T1000 (cell line): ENCODE measurements around the gene FLT1.

Experiments
- DNase-seq: peaks from one replicate; lab custom pipeline; 2025; ENCODE audit warnings: mixed read lengths; lab: John Stamatoyannopoulos, UW

The FLT1 gene

DNA sequence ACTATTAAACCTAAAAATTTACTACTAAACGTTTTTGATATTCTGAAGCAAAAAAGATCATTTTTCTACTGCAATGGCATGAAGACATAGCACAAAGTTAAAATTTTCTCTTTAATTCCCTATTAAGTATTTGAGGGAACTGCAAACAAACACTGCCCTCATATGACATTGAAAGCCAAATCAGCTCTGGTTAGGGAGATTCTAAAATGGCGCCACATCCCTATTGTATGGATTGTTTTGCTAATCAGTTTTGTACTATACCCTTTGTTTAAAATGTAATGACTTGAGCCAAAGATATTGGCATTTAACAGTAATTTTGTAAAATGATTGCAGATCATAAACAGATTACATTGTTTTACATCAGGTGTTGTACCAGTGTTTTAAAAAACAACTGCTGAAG, 65.8 kb downstream of the FLT1 start:
- DNase-seq, result no peak

DNA sequence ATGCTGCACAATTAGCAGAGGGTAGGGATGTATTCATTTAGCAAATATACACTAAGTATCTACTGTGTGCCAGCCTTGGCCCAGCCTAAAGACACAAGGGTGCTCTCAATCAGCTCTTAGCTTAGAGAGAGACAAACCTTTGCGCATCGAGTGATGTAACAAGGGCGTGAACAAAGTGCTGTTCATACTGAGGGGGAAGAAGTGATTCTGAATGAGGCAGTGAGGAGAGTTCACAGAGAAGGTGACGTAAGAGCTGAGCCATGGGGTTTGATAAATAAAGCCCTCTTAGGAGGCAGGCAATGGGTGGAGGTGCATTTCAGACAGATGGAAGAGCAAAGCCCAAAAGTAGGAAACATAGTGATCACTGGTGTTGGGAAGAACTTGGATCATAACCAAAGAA, 68.5 kb downstream of the FLT1 start:
- DNase-seq, result no peak

DNA sequence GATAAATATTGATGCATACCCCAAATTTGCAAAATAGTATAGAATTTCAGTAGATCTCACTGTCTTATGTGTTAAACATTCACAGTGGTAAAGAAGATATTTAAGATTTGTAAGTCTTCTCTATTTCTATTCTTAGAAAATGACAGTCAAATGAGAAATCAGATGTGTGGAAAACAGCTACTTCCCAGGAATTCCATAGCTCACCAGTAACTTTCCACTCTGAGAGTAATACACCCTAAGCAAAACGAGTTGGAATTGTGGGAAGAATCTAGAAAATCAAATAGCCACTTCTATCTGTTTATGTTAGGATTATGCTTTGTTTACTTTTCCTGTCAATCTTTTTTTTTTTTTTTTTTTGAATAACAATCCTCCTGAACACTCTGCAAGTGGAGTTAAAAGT, 69.1 kb downstream of the FLT1 start:
- no peak for DNase-seq

DNA sequence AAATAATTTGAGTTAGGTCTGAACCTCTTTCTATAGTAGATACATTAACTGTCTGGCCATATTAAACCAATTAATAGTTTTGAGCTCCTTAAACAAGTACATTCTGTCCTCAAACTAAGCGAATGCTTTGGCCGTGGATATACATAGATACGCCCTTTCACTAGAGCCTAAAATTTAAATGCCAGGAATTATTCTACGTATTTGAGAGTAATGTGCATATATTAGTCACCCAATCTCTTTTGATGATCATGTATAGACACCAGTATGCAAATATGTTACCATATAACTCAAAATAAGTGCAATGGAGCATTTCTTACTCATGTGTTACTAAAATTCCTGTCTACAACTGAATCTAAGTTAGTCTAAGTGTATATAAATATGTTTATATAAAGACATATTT, 70.4 kb downstream of the FLT1 start:
- DNase-seq, result no peak

DNA sequence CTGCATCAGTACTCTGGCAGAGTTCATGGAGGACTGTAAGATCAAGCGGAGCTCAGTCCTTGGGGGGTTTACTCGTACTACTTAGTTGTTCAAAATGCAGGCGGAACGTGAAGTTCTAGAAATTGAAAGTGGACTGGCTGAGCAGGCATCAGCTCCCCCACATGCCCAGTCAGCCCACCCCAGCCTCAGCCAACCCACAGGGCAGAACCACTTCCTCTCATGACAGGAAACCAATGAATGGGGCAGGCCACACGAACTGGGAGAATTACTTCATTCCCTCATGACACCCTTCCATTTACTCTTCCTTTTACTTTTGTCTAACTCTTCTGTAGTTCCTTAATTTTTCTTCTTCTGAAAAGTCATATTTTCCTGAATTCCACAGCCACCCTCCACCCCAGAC, 71.9 kb downstream of the FLT1 start:
- no peak for DNase-seq

DNA sequence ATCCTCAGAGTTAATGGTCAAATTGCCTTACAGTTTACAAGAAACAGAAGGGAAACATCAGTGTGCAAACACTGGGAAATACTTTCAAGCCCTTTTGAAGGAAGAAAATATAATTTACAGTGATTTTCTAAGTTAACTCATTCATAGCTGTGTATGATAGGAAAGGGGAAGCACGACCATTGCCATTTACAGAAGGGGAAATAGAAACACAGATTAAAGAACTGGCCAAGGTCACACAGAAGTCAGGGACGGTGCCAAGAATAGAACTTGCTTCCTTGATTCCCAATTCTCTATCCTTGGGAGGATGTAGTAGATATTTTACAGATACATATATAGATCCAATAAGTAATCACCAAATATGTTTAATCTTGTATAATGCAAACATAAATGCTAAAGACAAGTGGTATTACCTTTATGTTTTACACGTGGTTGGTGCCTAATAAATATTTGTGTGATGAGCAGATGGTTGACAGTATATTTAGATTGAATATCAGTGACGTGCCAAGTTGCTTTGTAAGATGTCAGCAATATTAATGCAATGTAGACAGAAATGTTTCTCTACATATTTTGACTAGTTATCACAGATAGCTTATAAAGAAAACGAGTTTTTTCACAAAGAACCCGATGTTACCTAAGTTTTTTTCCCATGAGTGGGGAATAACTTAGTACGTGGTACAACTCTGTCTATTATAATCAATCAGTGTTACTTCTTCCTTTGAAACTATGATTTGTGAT, 73.1 kb downstream of the FLT1 start:
- no peak for DNase-seq

DNA sequence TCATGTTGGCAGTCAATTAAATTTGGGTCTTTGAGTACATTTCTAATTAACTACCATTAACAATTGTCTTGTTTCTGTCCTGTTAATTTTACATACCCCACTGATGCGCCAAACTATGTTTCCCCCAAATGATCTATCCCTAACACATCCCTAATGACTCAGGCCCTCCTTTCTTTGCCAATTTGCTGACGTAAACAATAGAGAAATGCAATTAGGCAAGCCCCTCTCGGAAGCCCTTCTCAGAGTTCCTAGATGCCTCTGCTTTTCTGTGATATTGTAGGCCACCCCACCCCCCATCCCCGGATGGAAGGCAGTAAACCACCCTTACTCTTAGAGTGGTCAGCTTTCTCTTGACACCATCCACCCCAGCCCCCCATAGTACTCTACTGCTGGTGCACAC, 74.2 kb downstream of the FLT1 start:
- no peak for DNase-seq

DNA sequence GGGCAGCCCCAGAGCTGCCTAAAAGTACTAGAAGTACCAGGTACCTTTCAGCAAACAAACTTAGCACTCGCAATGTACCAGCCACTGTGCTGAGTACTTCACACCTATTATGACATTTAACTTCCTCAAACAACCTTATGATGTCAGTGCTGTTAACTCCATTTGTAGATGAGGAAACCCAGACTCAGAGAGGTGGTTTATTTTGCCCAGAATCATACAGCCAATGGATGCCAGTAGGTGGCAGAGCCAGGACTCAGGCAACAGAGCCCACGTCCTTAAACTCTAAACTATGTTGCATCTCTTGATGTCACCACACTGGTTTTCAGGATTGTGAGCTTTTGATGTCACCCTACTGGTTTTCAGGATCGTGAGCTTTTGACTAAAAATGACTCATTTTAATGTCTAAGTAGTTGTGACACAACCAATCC, 78.9 kb downstream of the FLT1 start:
- DNase-seq, result no peak

DNA sequence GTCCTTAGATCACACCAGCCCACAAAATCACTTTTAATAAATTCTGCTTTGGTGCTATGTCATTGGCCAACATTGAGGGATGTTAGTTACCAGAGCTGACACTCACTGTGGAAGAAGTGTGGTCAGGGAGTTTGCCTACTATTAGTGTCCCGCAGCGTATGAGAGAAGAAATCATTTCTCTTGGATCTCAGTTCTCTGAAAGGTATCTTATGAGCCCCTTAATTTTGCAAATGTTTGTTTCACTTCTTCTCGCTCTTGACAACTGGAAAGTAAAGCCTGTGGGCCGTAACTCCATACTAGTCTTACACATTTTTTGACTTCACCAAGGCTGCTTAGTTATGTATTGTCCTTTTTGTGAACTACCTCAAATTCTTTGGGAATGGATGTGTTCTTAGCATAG, 80.9 kb downstream of the FLT1 start:
- no peak for DNase-seq

DNA sequence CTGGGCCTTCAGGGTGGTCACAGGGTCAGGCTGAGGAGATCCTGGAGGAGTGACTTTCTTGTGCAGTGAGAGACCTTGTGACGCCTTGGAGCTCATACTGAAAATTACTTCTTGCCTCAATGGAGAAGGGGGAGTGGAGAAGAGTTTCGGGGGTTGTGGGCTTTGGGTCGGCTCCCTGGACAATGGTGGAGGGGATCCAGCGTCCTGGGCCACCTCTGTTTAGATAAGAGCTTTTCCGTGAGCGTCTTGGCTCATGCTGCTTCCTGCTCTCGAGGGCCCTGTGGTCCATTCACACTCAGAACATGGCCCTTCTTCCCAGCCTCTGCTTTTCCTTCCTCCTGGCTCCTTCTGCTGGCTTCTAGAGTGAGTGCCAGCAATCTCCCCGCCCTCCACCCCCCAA, 81.9 kb downstream of the FLT1 start:
- no peak for DNase-seq

DNA sequence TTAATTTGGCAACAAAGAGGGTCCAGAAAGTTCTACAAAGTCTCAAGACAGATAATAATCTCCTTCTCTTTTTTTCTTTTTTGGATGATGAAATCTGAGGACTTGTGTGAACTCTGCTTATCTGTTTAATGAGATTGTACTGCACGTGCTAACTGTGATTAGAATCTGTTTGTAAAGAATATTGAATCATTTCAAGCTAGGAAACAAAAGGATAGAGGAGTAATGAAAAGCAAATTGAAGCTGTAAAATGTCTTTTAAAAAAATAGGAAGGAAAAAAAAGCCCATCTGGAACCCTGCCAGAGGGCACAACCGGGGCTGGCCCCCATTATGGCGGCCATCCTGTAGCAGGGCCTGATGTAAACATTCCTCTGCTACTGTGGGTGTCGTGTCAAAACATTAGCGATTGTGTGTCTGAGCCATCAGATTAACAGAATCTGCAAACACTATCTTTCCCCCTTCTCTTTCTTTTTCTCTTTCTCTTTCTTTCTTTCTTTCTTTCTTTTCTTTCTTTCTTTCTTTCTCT, 83.0 kb downstream of the FLT1 start:
- no peak for DNase-seq

DNA sequence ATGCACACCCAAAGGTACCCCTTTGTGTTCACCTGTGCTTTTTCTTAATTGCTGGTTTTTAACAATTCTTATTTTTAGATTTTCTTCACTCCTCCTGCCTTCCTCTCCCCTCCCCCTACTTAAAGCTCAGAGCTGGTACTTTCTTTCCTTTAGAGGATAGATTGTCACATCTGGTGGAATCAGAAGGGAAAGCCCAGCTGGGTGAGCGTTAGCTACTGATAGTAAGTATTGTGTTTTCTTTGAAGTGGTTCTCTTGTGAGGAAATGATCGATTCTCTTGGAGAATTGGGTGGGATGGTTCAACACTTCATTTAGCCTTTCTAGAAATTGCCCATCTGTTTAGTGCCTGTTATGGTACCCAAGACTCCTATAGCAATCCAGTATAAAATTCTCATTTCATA, 84.8 kb downstream of the FLT1 start:
- DNase-seq, result no peak

DNA sequence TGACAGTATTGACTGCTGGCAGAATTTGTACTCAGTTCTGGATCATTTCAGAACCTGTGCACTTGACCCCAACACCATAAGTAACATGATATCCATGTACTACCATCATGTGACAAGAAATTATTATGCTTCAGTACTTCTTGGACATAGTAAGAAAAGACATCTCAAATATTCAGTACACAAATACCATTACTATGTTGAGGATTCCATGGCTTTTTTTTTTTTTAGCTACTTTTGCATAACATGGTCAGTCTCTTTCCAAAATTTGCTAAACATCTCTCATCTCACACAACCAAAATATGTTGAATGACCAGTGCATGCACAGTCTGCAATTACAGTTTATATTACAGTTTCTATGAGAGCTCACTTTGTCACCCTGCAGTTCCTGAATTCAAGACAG, 85.3 kb downstream of the FLT1 start:
- no peak for DNase-seq

DNA sequence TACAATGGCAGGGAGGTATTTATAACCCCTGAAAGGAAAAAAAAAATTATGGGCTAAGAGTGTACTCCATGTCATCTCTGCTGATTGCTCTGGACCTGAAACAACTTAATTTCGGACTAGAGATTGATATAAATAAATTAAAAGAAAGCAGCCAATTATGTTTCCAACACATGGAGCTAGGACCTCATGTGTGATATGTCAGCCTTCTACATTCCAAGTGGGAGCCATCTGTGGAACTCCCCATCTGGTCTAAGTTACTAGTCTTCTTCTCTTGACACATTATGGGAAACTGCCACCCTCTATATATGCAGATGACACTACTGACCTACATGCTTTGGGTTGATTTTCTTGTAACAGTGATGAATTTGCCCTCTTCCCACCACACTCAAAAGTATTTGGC, 86.1 kb downstream of the FLT1 start:
- no peak for DNase-seq

DNA sequence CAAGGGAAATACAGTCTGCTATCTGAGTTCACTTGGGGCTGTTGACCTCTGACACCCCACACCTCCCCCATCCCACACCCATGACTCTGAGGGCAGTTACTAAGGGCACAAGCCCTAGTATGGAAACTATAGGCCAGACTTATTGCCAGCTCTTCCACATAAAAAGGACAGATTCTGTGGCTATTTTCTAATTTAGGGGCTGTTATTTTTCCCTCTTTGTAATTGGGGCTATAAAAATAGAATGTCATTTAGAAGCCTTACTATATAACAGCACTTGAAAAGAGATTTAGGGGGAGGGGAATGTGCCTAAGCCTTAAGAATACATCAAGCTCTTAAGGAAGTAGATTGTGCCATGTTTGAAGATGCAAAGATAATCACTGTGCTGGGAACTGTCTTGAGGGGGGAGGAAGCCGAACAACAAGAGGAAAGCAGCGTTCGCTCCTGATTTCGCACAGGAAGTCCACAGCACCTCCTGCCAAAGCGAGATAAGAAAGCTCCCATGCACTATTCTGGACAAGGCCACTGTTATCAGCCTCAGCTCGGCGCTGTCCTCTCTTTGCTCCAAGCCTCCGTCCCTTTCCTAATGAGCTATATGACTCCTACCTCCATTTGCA, 86.6 kb downstream of the FLT1 start:
- DNase-seq, result no peak

DNA sequence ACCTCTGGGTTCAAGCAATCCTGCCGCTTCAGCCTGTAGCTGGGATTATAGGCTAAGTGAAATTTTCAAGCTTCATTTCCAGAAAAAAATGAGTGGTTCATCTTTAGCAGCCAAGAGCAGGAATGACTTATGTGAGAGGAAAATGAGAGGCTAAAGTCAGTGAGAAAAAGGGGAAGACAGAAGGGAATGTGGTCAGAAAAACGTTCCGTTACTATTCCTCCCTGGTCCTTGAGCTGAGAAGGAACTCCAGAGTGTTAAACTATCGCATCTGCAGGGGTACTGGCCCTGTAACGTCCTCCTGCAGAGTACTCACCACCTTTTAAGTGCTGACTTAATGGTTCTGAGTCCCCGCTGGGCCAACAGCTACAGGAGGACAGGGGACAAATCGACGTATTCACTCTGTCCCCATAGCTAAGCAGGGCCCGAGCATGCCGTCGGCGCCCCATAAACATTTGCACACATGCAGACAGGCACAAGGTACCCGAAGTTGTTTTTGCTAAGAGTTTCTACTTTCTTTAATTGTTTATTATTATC, 88.1 kb downstream of the FLT1 start:
- DNase-seq, result no peak

DNA sequence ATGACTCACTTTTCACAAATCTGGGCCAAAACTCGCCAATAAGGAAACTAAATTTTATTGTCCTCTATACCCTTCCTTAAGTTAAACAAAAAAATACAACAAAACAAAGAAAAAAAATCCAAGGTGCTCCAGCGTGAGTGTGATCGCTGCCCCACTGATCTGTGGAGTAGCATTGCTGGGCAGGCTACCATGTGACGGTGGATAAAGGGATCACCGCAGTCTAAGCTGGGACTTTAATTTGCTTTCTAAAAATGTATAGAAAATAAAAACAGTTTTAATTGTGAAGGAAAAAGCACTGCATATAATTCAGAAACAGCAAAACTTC, 92.9 kb downstream of the FLT1 start:
- no peak for DNase-seq

DNA sequence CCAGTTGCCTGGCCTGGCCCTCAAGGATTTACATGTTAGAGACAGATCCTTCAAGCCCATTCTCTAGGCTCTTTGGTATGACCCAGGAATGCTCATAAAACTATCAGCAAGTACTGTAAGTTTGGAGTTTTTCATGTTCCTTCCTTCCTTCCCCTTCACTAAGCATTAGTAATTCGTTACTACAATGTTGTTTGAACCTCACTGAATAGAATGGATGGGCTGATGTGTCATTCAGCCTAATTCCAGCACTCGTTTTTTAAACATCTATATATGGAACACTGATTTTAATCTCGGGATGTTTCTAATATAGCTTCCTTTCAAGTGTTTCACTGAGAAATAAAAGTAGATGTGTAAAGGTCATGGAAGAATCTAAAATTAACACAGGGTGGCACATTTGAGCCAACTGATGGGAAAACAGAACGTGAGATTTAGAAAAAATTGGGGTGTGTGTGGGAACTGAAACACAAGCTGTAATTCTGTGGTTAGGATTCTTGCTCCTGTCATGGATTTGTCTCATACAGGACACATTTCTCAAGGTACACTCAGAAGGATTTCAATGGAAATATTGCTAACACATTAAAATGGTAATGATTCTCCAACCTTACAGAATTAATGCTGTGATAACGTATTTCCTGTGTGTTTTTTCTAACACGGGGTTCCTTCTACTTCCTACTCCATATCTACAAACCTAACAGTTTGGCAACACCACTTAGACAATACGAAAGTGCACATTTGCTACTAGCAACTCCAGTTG, 93.4 kb downstream of the FLT1 start:
- DNase-seq, result no peak

DNA sequence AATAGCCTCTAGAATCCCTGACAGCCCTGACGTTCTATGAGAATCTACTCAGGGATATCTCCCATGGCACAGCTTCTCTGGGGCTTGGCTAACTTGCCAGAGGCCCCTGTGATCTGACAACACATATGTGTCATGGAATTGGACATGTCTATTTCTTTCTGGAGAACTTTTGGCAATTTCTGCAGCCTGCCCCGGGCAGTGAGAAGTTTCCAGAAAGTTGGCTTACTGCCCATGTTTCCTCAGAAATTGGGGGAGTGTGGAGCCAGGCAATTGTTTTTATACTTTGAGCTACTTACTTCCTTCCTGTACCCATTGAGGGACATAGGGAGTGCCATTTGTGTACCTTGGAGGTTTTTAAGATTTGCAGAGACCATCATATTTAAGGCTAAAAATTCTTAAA, 98.9 kb downstream of the FLT1 start:
- no peak for DNase-seq

DNA sequence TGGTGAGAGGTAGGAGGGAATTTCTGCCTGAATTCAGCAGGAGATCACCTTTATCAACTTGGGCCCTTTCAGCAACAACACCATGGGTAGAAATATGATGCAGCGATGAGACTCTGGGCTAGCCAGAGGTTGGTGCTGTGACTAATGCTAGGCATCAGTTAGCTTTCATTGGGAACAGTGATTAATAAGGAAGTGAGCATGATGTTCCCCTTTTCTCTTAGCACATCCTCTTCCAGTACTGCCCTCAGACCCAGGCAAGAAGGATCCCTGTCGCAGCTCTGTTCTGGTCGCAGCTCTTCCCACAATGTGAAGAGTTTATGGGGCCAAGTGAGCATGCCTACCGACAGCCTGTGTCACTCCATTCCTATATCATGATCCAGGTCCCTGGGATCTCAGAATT, 100.5 kb downstream of the FLT1 start:
- DNase-seq, result no peak

DNA sequence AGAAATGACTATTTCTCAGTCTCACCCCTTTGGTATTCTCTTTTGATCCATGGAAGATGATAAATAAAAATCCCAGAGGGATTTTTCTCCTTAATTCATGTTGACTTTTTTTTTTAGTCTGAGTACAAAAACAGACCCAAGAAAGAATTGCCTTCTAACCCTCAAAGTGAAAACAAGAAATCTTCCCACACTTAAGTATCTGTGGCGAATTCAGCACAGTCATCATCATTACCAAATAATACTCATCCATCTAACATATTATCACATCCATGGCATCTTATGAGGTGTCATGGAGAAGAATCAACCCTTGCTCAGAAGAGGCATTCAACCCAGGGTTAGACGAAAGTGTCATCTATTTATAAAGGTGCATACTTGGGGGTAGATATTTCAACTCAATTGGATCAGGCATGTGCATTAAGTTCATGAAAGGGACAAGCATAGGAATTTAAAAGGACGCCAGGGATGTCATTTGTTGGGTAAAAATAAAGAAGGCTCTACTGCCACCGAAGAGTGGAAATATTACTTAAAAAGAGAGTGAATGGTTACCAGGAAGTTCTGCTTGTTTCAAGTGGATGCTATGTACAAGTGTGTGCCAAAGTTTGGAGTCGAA, 101.9 kb downstream of the FLT1 start:
- DNase-seq, result no peak

DNA sequence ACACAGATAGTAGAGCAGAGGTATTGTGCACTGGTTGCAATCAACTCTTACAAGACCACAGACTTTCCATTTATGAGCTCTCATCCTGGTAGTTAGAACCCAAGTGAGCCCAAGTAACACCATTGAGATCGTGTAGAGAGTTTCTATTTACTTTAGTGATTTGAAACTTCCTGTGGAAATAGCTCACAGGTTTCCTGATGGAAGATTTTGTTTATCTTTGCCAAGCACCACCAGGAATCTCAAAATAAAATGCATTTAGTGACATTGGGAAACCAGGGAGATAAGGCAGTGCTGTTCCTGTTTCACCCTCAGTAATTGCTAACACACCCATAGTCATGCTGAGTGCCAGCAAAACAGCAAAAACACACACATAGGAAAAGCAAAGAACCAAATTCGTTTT, 102.5 kb downstream of the FLT1 start:
- DNase-seq, result no peak
